SK-N-MC (cell line): ENCODE measurements around the gene CSMD2.

Experiments used
- EZH2 ChIP-seq: fragments of 200-600 bp; sonication (generic); IDR thresholded peaks from one replicate; pipeline ENCODE4 v1.6.1; 2017; ENCODE audit warnings: antibody characterized with exemption
- POLR2AphosphoS5 ChIP-seq: IDR thresholded peaks from 2 replicates; pipeline ENCODE4 v1.6.1; 2012; ENCODE audit warnings: mild to moderate bottlenecking, low read depth, low read length, borderline replicate concordance

- no peak for TF ChIP-seq EZH2
- TF ChIP-seq POLR2AphosphoS5: no peak
Measured at GRCh38 chr1:33607444-33608005, 557.5 kb downstream of the CSMD2 start.
